Spleen (tissue), 7 donors: Measurements from ENCODE around the gene TRIM71.

ENCODE experiments used
- CTCF ChIP-seq, 11 experiments: fragments of 200-600 bp in 7 of 11; fragments of 450-650 bp in 4 of 11; sonication (generic) in 4 of 11; IDR thresholded peaks in 8 of 11; conservative IDR thresholded peaks in 3 of 11; 1 replicate in 7 of 11; 2 replicates in 4 of 11; pipeline versions ENCODE4 v1.4.0 to v1.8.0; 2016 to 2021; ENCODE audit warnings: antibody characterized with exemption in 11 of 11, inconsistent platforms in 4 of 11, mild to moderate bottlenecking in 1 of 11
- POLR2A ChIP-seq, 3 donors: fragments of 450-650 bp; IDR thresholded peaks; one replicate each; pipeline ENCODE4 v1.5.1; 2017; ENCODE audit warnings: antibody characterized with exemption in 3 of 3, mild to moderate bottlenecking in 1 of 3
- POLR2AphosphoS5 ChIP-seq, 3 donors: sonication (generic); formaldehyde crosslinking; IDR thresholded peaks; one replicate each; pipeline ENCODE4 v1.5.1; 2017; ENCODE audit warnings: antibody characterized with exemption in 3 of 3
- donor health status: DM: no; HTN: no; CAD: no; lungs with moderate emphysema.
- donor health status: DM: no; HTN: no; CAD: no.
- donor health status: DM: no; HTN: no; CAD: no.

- TF ChIP-seq CTCF (IDR thresholded peaks at IDR 0.05 in 8 of 11, conservative IDR thresholded peaks at IDR 0.05 in 3 of 11) (no peak), POLR2A (IDR thresholded peaks at IDR 0.05) (no peak), POLR2AphosphoS5 (IDR thresholded peaks at IDR 0.05) (no peak)
These were observed 32.4 kb downstream of the TRIM71 start for GRCh38 chr3:32850226-32850625.
